Left hindlimb (tissue), 1 donor: ENCODE results near the gene ZNF595.
"Not testable (repeated sequence)": the region's sequence is repeated elsewhere in the genome, so short reads cannot be mapped to it uniquely, and the experiment has no call there.

Experiments used
- DNase-seq: peaks from one replicate; pipeline ENCODE4 v3.0.0-alpha.2; 2018

ZNF595 gene

GRCh38 chr4:52804-53479, at the start of gene ZNF595:
Gene ZNF595, plus strand, starts transcription at chr4:53321. Its CDS starts 168 bp downstream, at chr4:53489.
- DNase-seq: not testable (repeated sequence)

DNA sequence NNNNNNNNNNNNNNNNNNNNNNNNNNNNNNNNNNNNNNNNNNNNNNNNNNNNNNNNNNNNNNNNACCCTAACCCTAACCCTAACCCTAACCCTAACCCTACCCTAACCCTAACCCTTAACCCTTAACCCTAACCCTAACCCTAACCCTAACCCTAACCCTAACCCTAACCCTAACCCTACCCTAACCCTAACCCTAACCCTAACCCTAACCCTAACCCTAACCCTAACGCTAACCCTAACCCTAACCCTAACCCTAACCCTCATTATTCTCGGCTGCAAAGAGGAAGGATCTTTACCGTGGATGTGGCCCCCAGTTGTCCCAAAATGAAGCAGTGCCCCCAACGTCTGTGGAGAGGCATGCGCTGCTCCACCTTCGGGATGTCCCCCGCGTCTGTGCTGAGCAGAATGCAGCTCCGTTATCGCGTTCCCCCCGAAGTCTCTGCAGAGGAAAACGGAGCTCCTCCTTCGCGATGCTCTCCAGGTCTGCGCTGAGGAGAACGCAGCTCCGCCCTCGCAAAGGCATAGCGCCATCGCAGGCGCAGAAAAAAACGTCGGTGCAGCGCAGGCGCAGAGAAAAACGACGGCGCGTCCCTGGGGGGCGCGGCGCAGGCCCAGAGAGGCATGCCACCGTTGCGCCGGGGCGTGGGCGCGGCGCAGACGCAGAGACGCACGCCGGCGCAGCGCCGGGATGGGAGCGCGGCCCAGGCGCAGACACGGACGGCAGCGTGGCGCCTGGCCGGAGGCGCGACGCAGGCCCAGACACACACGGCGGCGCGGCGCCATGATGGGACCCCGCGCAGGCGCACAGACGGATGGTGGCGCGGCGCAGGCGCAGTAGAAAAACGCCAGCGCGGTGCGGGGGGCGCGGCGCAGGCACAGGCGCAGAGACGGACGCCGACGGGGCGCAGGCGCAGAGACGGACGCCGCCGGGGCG, 42.9 kb upstream of the ZNF595 start:
- DNase-seq: peak; percentile 36

GRCh38 chr4:11095-11815, 41.9 kb upstream of the ZNF595 start:
- DNase-seq: not testable (repeated sequence)

DNA sequence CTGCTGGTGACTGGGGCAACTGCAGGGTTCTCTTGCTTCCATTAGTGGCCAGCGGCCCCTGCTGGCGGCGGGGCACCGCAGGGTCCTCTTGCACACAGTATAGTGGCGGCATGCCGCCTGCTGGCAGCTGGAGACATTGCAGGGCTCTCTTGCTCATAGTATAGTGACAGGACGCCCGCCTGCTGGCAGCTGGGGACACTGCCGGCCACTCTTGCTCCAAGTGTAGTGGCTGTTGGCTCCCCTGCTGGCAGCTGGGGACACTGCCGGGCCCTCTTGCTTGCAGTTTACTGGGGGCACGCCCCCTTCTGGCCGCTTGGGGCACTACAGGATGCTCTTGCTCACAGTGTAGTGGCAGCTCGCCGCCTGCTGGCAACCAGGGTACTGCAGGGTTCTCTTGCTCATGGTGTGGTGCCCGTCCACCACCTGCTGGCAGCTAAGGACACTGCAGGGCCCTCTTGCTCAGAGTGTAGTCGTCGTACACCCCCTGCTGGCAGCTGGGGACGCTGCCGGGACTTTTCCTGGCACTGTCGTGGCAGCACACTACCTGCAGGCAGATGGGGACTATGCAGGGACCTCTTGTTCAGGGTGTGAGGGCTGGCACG, 41.2 kb upstream of the ZNF595 start:
- not testable (repeated sequence) for DNase-seq

- DNase-seq: not testable (repeated sequence)
Measured at GRCh38 chr4:18128-18527, 35.0 kb upstream of the ZNF595 start.

DNA sequence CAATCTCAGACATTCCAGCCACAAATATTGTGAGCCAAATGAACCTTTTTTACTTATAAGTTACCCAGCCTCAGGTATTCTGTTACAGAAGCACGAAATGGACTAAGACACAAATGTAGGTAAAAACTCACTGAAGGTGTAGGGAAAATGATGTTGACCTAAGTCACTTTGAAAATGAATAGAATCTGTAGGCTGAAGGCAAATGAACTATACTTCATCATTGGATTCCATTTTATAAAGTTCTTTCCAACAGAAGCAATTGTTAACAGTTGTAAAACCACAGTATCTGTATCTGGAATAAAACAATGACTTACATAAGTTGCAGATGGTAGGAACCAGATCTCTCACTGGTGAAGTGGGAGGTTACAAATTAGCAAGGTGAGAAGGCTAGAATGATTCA, 34.5 kb upstream of the ZNF595 start:
- DNase-seq: not testable (repeated sequence)

- not testable (repeated sequence) for DNase-seq
Measured at GRCh38 chr4:22882-23281, 30.2 kb upstream of the ZNF595 start.

- not testable (repeated sequence) for DNase-seq
Measured at GRCh38 chr4:24359-24758, 28.8 kb upstream of the ZNF595 start.

- DNase-seq: not testable (repeated sequence)
Measured at GRCh38 chr4:27501-27900, 25.6 kb upstream of the ZNF595 start.

DNA sequence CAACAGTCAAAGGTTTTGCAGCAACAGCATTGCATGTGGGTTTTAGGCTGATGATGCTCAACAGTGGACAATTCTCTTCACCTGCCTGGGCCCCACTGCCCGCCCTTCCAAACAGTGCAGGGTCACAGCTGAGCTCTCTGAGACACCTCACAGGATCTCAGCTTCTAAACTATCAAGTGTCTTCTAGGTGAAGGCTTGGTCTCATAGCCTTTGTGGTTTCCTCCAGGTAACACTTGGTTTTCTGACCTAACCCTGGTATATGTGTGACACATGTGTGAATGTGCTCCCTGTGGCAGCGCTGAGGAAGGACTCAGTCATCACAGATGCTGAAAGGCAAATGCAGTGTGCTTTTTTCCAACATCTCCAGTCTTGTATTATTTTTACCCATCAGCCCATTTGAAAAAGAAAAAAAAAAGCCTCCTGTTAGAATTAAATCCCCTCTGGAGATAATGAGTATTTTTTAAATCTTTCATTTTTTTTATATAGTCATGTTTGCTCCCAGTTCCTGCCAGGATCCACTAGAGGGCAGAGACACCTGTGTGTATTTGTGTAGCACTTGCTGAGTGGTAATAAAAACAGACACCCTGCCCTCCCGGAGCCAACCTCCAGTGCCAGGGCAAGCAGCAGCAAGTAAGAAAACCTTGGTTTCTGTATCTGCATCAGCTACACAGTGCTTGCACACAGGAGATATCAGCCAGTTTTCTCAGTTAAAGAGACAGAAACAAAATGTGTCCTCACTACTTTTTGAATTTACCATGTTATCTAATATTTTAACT, 24.2 kb upstream of the ZNF595 start:
- not testable (repeated sequence) for DNase-seq

GRCh38 chr4:33314-33713, 19.8 kb upstream of the ZNF595 start:
- DNase-seq: not testable (repeated sequence)

- not testable (repeated sequence) for DNase-seq
Measured at GRCh38 chr4:36559-37415, 16.3 kb upstream of the ZNF595 start.

- not testable (repeated sequence) for DNase-seq
Measured at GRCh38 chr4:38202-38601, 14.9 kb upstream of the ZNF595 start.

DNA sequence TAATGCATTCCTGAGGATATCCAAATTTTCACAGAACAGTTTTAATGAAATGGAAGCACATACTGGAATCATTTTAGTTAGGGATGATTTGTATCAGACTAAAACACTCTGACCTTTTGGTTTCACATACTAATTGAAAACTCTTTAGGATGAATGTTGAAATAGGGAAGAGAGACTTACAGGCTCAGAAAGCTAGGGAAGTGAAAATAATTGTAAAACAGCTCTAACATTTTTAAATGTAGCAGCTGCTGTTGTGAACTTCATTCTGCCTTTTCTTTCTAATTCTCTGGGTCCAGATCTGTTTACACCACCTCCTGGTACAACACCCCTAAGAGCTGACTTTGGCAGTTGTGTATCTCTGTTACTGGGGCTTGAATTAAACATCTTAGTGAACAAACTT, 9.7 kb upstream of the ZNF595 start:
- not testable (repeated sequence) for DNase-seq

DNA sequence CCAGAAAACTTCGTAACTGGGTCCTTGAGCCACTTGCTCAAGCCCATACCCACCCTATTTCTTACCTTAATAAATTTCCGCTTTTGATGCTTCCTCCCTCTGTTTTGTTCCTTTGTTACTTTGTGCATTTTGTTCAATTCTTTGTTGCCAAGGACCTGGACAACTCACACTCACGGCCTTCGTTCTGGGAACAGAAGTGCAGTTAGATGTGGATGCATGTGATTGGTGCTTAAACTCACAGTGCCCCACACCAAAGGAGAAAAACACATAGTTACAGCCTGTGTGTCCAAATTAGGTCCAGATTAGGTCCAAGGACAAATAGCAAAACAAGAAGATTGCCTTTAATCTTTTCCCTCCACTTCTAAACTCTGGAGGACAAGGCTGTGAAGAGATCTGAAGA, 1.9 kb upstream of the ZNF595 start:
- DNase-seq: not testable (repeated sequence)

- not testable (repeated sequence) for DNase-seq
Measured at GRCh38 chr4:51655-52277, 1.4 kb upstream of the ZNF595 start.

GRCh38 chr4:53521-53920, 400 bp downstream of the ZNF595 start:
- not testable (repeated sequence) for DNase-seq

GRCh38 chr4:64733-65132, 11.6 kb downstream of the ZNF595 start:
- not testable (repeated sequence) for DNase-seq

DNA sequence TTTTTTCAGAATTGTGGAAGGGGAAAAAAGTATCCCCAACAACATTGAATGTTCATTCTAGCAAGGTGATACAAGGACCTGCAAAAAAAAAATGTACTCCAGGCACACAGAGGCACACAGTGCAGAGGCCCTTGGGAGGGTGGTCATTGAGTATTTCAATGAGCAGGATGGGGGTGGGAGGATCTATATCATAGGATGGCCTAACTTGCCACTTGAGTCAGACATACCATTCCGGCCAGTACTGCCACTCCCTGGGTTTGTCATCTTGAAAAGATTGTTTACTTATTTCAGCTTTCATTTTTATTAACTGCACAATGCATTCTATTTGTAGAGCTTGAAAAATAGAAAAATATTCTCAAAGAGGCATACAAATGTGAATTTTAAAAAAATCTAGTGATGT, 18.7 kb downstream of the ZNF595 start:
- no peak for DNase-seq

GRCh38 chr4:85951-86350, 32.8 kb downstream of the ZNF595 start:
- DNase-seq: no peak
